Neural progenitor cell (in vitro differentiated cells): ENCODE results near the gene ERO1B. TPM values are rescaled to one million over a fixed set of nuclear protein-coding genes. Genes with fewer than 3 reads are reported as not detected.

ENCODE experiments used
- DNase-seq: peaks from one replicate; pipeline ENCODE4 v3.0.0-alpha.2; 2016; ENCODE audit warnings: low spot score
- H2AFZ ChIP-seq: fragments of 200-600 bp; sonication (generic); replicated peaks from 2 replicates; pipeline ENCODE4 v1.6.1; 2016; ENCODE audit warnings: antibody characterized with exemption
- H3F3A ChIP-seq: fragments of 200-600 bp; sonication (generic); 2 replicates; pipeline ENCODE4 v1.6.1; 2016; ENCODE audit warnings: antibody characterized with exemption, low read depth
- H3K27ac ChIP-seq: fragments of 200-600 bp; sonication (generic); 2 replicates; pipeline ENCODE4 v1.5.1; 2016; ENCODE audit warnings: mild to moderate bottlenecking
- H3K27me3 ChIP-seq: fragments of 200-600 bp; sonication (generic); 2 replicates; pipeline ENCODE4 v1.6.1; 2016; ENCODE audit warnings: mild to moderate bottlenecking, moderate library complexity
- H3K36me3 ChIP-seq: fragments of 200-600 bp; sonication (generic); 2 replicates; pipeline ENCODE4 v1.5.1; 2016
- H3K4me1 ChIP-seq: fragments of 200-600 bp; sonication (generic); 2 replicates; pipeline ENCODE4 v1.6.1; 2016; ENCODE audit warnings: mixed run types
- H3K4me2 ChIP-seq: fragments of 200-600 bp; sonication (generic); 2 replicates; pipeline ENCODE4 v1.6.1; 2016
- H3K4me3 ChIP-seq: fragments of 200-600 bp; sonication (generic); 2 replicates; pipeline ENCODE4 v1.5.1; 2016
- H3K79me2 ChIP-seq: fragments of 200-600 bp; sonication (generic); 2 replicates; pipeline ENCODE4 v1.6.1; 2016; ENCODE audit warnings: low read depth
- H3K9ac ChIP-seq: fragments of 200-600 bp; sonication (generic); 2 replicates; pipeline ENCODE4 v1.6.1; 2016
- H3K9me3 ChIP-seq: fragments of 200-600 bp; sonication (generic); 2 replicates; pipeline ENCODE4 v1.5.1; 2016; ENCODE audit warnings: low read depth
- H4K20me1 ChIP-seq: fragments of 200-600 bp; sonication (generic); 2 replicates; pipeline ENCODE4 v1.6.1; 2016; ENCODE audit warnings: low read depth
- H3K27ac Mint-ChIP-seq: 3 replicates; pipeline ENCODE4 v1.8.0; 2021; ENCODE audit warnings: mixed read lengths
- H3K27me3 Mint-ChIP-seq: 2 replicates; pipeline ENCODE4 v1.8.0; 2022; ENCODE audit warnings: low read depth, mild to moderate bottlenecking, inconsistent platforms, moderate library complexity, mixed read lengths; ENCODE audit not compliant: insufficient read depth
- H3K36me3 Mint-ChIP-seq: 3 replicates; pipeline ENCODE4 v1.8.0; 2021; ENCODE audit warnings: mixed read lengths
- H3K4me1 Mint-ChIP-seq: 3 replicates; pipeline ENCODE4 v1.8.0; 2021; ENCODE audit warnings: mixed read lengths
- H3K4me3 Mint-ChIP-seq: 3 replicates; pipeline ENCODE4 v1.8.0; 2021; ENCODE audit warnings: mild to moderate bottlenecking, moderate library complexity, mixed read lengths
- H3K9me3 Mint-ChIP-seq: 3 replicates; pipeline ENCODE4 v1.8.0; 2020; ENCODE audit warnings: mixed read lengths
- EZH2 ChIP-seq: fragments of 200-600 bp; sonication (generic); IDR thresholded peaks from 2 replicates; pipeline ENCODE4 v1.6.1; 2017; ENCODE audit warnings: antibody characterized with exemption, mild to moderate bottlenecking, moderate library complexity
- EZH2phosphoT487 ChIP-seq: fragments of 200-600 bp; sonication (generic); IDR thresholded peaks from 2 replicates; pipeline ENCODE4 v1.6.1; 2017; ENCODE audit warnings: antibody characterized with exemption
- total RNA-seq: library from RNA; depleted of rRNA; stranded (reverse); fragments of >200 nt; gene quantifications from 2 replicates; pipeline ENCODE4 v1.2.3, GENCODE V29; 2015; ENCODE audit warnings: low replicate concordance
- TF ChIP-seq, protein P1 (sequence below): fragments of 200-600 bp; sonication (generic); IDR thresholded peaks from 2 replicates; pipeline ENCODE4 v1.5.1; 2017; ENCODE audit warnings: antibody characterized with exemption, mild to moderate bottlenecking

ERO1B gene
- total RNA-seq, 1 donor from 2014 or later, result 6.7 TPM

DNA sequence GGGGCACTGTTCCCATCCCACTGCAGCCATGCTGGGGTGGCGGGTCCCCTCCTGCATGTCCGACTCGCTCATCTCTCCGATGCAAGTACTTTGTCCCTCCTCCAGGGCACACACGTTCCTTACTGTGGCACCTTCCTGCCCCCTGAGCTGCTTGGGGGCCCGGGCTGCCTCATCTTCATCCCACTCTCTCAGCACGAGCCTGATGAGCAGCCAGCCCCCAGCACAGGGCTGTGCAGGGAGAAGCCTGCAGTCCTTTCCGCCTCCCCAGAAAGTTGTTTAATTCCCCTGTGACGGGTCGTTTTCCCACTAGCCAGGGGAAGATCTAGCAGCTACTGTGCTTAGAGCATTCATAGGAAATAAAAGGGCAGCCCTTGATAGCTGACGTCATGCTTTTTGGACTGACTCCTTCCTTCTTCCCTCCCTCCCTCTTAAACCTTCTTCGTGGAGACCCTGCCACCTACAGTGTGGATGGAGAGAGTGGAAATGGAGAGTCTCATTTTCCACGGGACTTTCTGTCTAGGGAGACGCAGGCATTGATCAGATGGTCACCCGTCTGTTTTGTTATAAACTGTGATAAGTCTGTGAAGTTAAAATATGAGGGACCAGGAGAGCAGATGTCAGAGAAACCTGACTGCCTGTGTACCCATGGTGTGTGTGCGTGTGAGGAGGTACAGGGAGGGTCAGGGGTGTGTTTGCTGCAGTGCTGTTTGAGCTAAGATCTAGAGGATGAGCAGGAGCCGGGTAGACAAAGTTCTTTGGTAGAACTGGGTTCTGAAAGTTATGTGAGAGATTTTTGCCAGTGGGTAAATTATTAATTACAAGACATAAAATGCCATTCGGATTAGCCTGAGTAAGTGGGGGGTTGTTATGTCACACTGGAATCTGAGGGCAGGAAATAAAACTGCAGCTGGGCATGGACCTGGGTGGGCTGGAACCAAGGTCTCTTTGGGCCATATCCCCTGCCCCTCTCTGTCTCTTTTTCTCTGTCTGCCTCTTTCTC lies 105.1 kb downstream of the ERO1B start:
- Histone ChIP-seq H3K9me3 (no peaks in the 10 kb centered on the region), H3K4me3 (no peak overlapping the region), H4K20me1 (no peaks in the 10 kb centered on the region), H3K27ac (no peak overlapping the region), H3F3A (no peaks in the 10 kb centered on the region), H3K4me1 (peaks cover 12% of the 10 kb centered on the region), H3K4me2 (no peak overlapping the region), H3K79me2 (no peaks in the 10 kb centered on the region), H3K9ac (no peak overlapping the region), H3K27me3 (no peaks in the 10 kb centered on the region), H2AFZ (no peak overlapping the region), H3K36me3 (no peaks in the 10 kb centered on the region)
- TF ChIP-seq EZH2 (no peak), EZH2phosphoT487 (no peak)
- TF ChIP-seq, protein P1, sequence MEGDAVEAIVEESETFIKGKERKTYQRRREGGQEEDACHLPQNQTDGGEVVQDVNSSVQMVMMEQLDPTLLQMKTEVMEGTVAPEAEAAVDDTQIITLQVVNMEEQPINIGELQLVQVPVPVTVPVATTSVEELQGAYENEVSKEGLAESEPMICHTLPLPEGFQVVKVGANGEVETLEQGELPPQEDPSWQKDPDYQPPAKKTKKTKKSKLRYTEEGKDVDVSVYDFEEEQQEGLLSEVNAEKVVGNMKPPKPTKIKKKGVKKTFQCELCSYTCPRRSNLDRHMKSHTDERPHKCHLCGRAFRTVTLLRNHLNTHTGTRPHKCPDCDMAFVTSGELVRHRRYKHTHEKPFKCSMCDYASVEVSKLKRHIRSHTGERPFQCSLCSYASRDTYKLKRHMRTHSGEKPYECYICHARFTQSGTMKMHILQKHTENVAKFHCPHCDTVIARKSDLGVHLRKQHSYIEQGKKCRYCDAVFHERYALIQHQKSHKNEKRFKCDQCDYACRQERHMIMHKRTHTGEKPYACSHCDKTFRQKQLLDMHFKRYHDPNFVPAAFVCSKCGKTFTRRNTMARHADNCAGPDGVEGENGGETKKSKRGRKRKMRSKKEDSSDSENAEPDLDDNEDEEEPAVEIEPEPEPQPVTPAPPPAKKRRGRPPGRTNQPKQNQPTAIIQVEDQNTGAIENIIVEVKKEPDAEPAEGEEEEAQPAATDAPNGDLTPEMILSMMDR, result no peak
- H3K27ac Mint-ChIP-seq, result no peak overlapping the region
- H3K4me1 Mint-ChIP-seq, result peaks cover 16% of the 10 kb centered on the region
- DNase-seq, result no peak
- H3K27me3 Mint-ChIP-seq, result peaks cover 8% of the 10 kb centered on the region
- H3K36me3 Mint-ChIP-seq, result peaks cover 14% of the 10 kb centered on the region
- no peak overlapping the region for H3K4me3 Mint-ChIP-seq
- H3K9me3 Mint-ChIP-seq, result no peaks in the 10 kb centered on the region

DNA sequence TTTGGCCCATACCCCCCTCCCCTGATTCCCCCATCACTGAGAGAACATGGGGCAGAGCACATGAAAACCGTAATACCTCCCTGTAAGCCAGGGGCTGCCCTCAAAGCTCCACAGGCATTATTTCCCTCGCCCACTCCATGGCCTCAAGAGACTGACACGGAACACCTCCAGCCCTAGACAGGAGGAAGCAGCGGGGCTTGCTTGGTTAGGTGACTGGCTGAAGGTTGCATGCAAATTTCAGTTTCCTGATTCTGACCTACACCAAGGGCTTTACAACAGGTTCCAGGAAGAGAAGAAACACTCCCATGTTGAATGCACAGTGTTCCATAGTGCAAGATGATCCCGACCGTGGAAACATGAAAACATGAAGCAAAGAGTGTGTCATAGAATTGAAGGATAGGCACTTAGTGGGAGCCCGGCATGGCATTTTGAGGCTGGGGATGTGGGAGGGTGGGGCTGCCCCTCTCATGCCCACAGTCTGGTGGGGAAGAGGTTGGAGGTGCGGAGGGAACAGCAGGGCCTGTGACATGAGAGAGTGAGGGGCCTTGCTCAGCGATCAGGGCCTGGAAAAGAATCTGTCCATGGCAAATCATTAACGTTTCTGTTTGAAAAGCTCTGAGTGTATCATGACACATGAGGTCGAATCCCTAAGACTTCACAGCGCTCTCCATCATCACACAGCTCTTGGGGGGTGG lies 106.0 kb downstream of the ERO1B start:
- Mint-ChIP-seq H3K4me1 (peaks cover 16% of the 10 kb centered on the region), H3K4me3 (no peak overlapping the region), H3K36me3 (peaks cover 10% of the 10 kb centered on the region), H3K27me3 (peaks cover 7% of the 10 kb centered on the region), H3K27ac (peak overlapping the region; percentile 23), H3K9me3 (no peaks in the 10 kb centered on the region)
- Histone ChIP-seq H3K36me3 (no peaks in the 10 kb centered on the region), H3K79me2 (no peaks in the 10 kb centered on the region), H3K4me3 (no peak overlapping the region), H2AFZ (no peak overlapping the region), H3K27me3 (no peaks in the 10 kb centered on the region), H3K9me3 (no peaks in the 10 kb centered on the region), H3K27ac (no peak overlapping the region), H3K4me2 (no peak overlapping the region), H4K20me1 (no peaks in the 10 kb centered on the region), H3K4me1 (peaks cover 12% of the 10 kb centered on the region), H3F3A (no peaks in the 10 kb centered on the region), H3K9ac (no peak overlapping the region)
- TF ChIP-seq, protein P1, result no peak
- TF ChIP-seq EZH2phosphoT487, result no peak
- TF ChIP-seq EZH2, result no peak
- DNase-seq, result no peak

DNA sequence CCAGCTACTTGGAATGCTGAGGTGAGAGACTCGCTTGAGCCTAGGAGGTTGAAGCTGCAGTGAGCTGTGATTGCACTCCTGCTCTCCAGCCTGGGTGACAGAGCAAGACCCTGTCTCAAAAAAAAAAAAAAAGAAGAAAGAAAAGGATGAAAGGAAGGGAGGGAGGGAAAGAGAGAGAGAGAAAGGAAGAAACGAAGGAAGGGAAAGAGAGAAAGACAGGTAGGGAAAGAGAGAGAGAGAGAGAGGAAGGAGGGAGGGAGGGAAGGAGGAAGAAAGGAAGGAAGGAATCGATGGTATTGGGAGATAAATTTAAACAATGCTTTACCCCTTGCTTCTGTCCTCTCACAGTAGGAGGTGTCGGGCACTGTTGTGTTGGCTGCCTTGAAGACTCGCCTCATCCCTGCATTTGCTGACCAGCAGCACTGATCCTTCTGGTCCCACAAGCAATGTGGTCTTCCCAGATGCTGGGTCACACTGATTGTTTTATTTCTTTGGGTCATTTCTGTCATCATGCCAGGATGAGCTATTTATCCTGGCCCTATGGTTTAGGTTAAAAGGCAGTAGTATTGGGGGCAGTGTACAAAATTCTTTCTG lies 108.5 kb downstream of the ERO1B start:
- TF ChIP-seq, protein P1, result no peak
- TF ChIP-seq EZH2phosphoT487, result no peak
- TF ChIP-seq EZH2, result no peak
- DNase-seq, result peak; percentile 63

More for the DNA sequence above, 108.5 kb downstream of the ERO1B start:
- no peak overlapping the region for H3K4me2 ChIP-seq
- peaks cover 8% of the 10 kb centered on the region for H3K36me3 Mint-ChIP-seq
- H4K20me1 ChIP-seq, result no peaks in the 10 kb centered on the region
- peaks cover 12% of the 10 kb centered on the region for H3K4me1 ChIP-seq
- peak overlapping the region; percentile 66 for H3K27ac Mint-ChIP-seq
- no peaks in the 10 kb centered on the region for H3F3A ChIP-seq
- H3K27ac ChIP-seq, result no peak overlapping the region
- no peaks in the 10 kb centered on the region for H3K36me3 ChIP-seq
- no peak overlapping the region for H3K9ac ChIP-seq
- peaks cover 16% of the 10 kb centered on the region for H3K4me1 Mint-ChIP-seq
- H3K9me3 Mint-ChIP-seq, result no peaks in the 10 kb centered on the region
- H3K4me3 ChIP-seq, result no peak overlapping the region
- no peaks in the 10 kb centered on the region for H3K9me3 ChIP-seq
- H3K4me3 Mint-ChIP-seq, result no peak overlapping the region
- H2AFZ ChIP-seq, result no peak overlapping the region
- no peaks in the 10 kb centered on the region for H3K27me3 ChIP-seq
- H3K27me3 Mint-ChIP-seq, result peaks cover 7% of the 10 kb centered on the region
- no peaks in the 10 kb centered on the region for H3K79me2 ChIP-seq
